Measurements from ENCODE around the gene SRSF5.

GRCh38 chr14:69750495-69750894, 16.4 kb upstream of the SRSF5 start:
- TF ChIP-seq EZH2phosphoT487 (IDR thresholded peaks at IDR 0.05), result no peak
- no peak for TF ChIP-seq EZH2 (IDR thresholded peaks at IDR 0.05)
